Keratinocyte (primary cell): ENCODE results near the gene L3MBTL4.

Experiments used
- CTCF ChIP-seq, 3 experiments: IDR thresholded peaks in 1 of 3; conservative IDR thresholded peaks in 1 of 3; optimal IDR thresholded peaks in 1 of 3; 2 replicates in 2 of 3; 3 replicates in 1 of 3; pipeline versions ENCODE3 to v1.5.1; 2011; ENCODE audit warnings: low read length in 3 of 3, mild to moderate bottlenecking in 3 of 3, moderate library complexity in 2 of 3, control low read depth in 1 of 3, inconsistent platforms in 1 of 3; ENCODE audit not compliant: insufficient read depth in 2 of 3; ENCODE audit errors: extremely low read depth in 1 of 3
- EZH2 ChIP-seq: IDR thresholded peaks from one replicate; pipeline ENCODE4 v1.6.1; 2012; ENCODE audit warnings: inconsistent platforms, mild to moderate bottlenecking, low read length, moderate library complexity

GRCh38 chr18:5979176-5979888 is 435.4 kb downstream of the L3MBTL4 start:
- TF ChIP-seq CTCF (optimal IDR thresholded peaks at IDR 0.05 in 1 of 3, IDR thresholded peaks at IDR 0.05 in 1 of 3, conservative IDR thresholded peaks at IDR 0.05 in 1 of 3; ENCODE audit: extremely low read depth in 1 of 3, insufficient read depth in 2 of 3, low read length in 3 of 3) (no peak), EZH2 (no peak)
